Vagina (tissue), 2 donors: ENCODE data around the gene ANKRD18A.

ENCODE experiments used
- POLR2AphosphoS5 ChIP-seq, 2 donors: sonication (generic); formaldehyde crosslinking; IDR thresholded peaks; one replicate each; pipeline ENCODE4 v1.9.0; 2017; ENCODE audit warnings: antibody characterized with exemption in 2 of 2, mild to moderate bottlenecking in 2 of 2, low read depth in 1 of 2; ENCODE audit not compliant: insufficient read depth in 1 of 2
- TF ChIP-seq, protein P1 (sequence below), 3 experiments: fragments of 450-650 bp in 2 of 3; fragments of 200-600 bp in 1 of 3; sonication (generic) in 1 of 3; IDR thresholded peaks; one replicate each; pipeline ENCODE4 v1.5.1; 2017 to 2019; ENCODE audit warnings: antibody characterized with exemption in 3 of 3, mild to moderate bottlenecking in 2 of 3, moderate library complexity in 2 of 3

DNA sequence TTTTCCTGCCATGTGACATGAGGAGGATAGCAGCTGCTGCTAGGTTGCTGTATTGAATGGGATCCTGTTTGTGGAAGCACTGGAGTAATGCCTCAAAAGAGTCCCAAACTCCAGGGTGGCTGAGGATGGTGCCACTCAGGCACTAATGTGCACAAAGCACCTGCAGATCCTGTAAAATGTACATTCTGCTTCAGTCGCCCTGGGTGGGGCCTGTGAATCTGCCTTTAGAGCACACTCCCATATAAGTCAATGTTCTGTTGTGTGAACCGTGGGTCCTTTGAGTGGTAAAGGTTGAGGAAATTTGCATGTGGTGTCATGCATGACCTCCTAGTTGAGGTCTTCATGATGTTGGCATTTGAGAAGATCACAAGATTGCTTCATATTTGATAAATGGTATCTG, 31.6 kb upstream of the ANKRD18A start:
- TF ChIP-seq, protein P1, sequence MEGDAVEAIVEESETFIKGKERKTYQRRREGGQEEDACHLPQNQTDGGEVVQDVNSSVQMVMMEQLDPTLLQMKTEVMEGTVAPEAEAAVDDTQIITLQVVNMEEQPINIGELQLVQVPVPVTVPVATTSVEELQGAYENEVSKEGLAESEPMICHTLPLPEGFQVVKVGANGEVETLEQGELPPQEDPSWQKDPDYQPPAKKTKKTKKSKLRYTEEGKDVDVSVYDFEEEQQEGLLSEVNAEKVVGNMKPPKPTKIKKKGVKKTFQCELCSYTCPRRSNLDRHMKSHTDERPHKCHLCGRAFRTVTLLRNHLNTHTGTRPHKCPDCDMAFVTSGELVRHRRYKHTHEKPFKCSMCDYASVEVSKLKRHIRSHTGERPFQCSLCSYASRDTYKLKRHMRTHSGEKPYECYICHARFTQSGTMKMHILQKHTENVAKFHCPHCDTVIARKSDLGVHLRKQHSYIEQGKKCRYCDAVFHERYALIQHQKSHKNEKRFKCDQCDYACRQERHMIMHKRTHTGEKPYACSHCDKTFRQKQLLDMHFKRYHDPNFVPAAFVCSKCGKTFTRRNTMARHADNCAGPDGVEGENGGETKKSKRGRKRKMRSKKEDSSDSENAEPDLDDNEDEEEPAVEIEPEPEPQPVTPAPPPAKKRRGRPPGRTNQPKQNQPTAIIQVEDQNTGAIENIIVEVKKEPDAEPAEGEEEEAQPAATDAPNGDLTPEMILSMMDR (IDR thresholded peaks at IDR 0.05): no peak
- no peak for TF ChIP-seq POLR2AphosphoS5 (IDR thresholded peaks at IDR 0.05; ENCODE audit: insufficient read depth in 1 of 2, low read depth in 1 of 2)
